Endothelial cell of umbilical vein (primary cell): ENCODE measurements around the gene FNDC3A. TPM values are rescaled to one million over a fixed set of nuclear protein-coding genes. Genes with fewer than 3 reads are reported as not detected.

Experiments used
- BruUV-seq: library from RNA; stranded (reverse); fragments of 400-500 nt; replicated peaks from 2 replicates; lab custom pipeline; 2021; lab: Mats Ljungman, UMichigan
- CTCF ChIA-PET: fragments of 300-600, 350-600 bp; sonication (Branson Sonifier 250); formaldehyde crosslinking; loops from one replicate; lab custom pipeline; 2021; ENCODE audit warnings: antibody characterized with exemption, inconsistent platforms; lab: Charles Lee
- POLR2A ChIA-PET: fragments of 300-600, 350-600 bp; sonication (Branson Sonifier 250); formaldehyde crosslinking; loops from one replicate; lab custom pipeline; 2021; ENCODE audit warnings: antibody characterized with exemption, inconsistent platforms; lab: Charles Lee
- DNase-seq: peaks from one replicate; pipeline ENCODE4 v3.0.0-alpha.2; 2011; ENCODE audit warnings: low read depth, low spot score
- FAIRE-seq: peaks from 2 replicates; lab custom pipeline; 2011; peaks lifted over from hg19 to GRCh38; lab: Jason Lieb, UNC
- H2AFZ ChIP-seq: 2 replicates; pipeline ENCODE4 v1.6.0; 2012; ENCODE audit warnings: low read depth, low read length, control low read depth, inconsistent platforms
- H3K27ac ChIP-seq: 2 replicates; pipeline ENCODE4 v1.5.1; 2011; ENCODE audit warnings: low read depth, mild to moderate bottlenecking, control low read depth, low read length, moderate library complexity; ENCODE audit not compliant: insufficient read depth
- H3K27me3 ChIP-seq, 2 experiments: 2 replicates each; pipeline versions ENCODE4 v1.6.0 to v1.6.1; 2011; ENCODE audit warnings: low read length in 2 of 2, mixed read lengths in 1 of 2; ENCODE audit not compliant: control insufficient read depth in 2 of 2, insufficient read depth in 2 of 2
- H3K36me3 ChIP-seq, 2 experiments: 2 replicates in 1 of 2; 3 replicates in 1 of 2; pipeline ENCODE4 v1.5.1; 2011; ENCODE audit warnings: low read length in 2 of 2, mild to moderate bottlenecking in 1 of 2, moderate library complexity in 1 of 2; ENCODE audit not compliant: control insufficient read depth in 2 of 2, insufficient read depth in 2 of 2; ENCODE audit errors: extremely low read depth in 1 of 2
- H3K4me1 ChIP-seq: 3 replicates; pipeline ENCODE4 v1.5.1; 2011; ENCODE audit warnings: mild to moderate bottlenecking, low read length; ENCODE audit not compliant: control insufficient read depth, insufficient read depth; ENCODE audit errors: extremely low read depth
- H3K4me2 ChIP-seq: 2 replicates; pipeline ENCODE4 v1.6.1; 2011; ENCODE audit warnings: low read length, control low read depth, mixed read lengths; ENCODE audit not compliant: insufficient read depth
- H3K4me3 ChIP-seq, 3 experiments: fragments of 200-600 bp in 1 of 3; sonication (generic), shearing (Covaris generic) in 1 of 3; replicated peaks in 1 of 3; 2 replicates each; pipeline ENCODE4 v1.5.1; 2011 to 2016; ENCODE audit warnings: control low read depth in 3 of 3, low read length in 3 of 3, mild to moderate bottlenecking in 2 of 3, inconsistent platforms in 1 of 3, low read depth in 1 of 3, moderate library complexity in 1 of 3; ENCODE audit not compliant: insufficient read depth in 1 of 3
- H3K79me2 ChIP-seq: 2 replicates; pipeline ENCODE4 v1.6.0; 2012; ENCODE audit warnings: low read length, inconsistent platforms; ENCODE audit not compliant: control insufficient read depth, insufficient read depth
- H3K9ac ChIP-seq: replicated peaks from 2 replicates; pipeline ENCODE3; 2011; ENCODE audit warnings: low read length, control low read depth; ENCODE audit not compliant: insufficient read depth; ENCODE audit errors: extremely low read depth
- H3K9me1 ChIP-seq: replicated peaks from 3 replicates; pipeline ENCODE4 v1.6.0; 2011; ENCODE audit warnings: mild to moderate bottlenecking, low read length; ENCODE audit not compliant: control insufficient read depth, insufficient read depth; ENCODE audit errors: extremely low read depth
- H3K9me3 ChIP-seq: replicated peaks from 2 replicates; pipeline ENCODE4 v1.5.1; 2012; ENCODE audit warnings: low read length, inconsistent platforms; ENCODE audit not compliant: control insufficient read depth, insufficient read depth
- H4K20me1 ChIP-seq: replicated peaks from 2 replicates; pipeline ENCODE3; 2011; ENCODE audit warnings: mild to moderate bottlenecking, low read length; ENCODE audit not compliant: control insufficient read depth, insufficient read depth; ENCODE audit errors: extremely low read depth
- EZH2 ChIP-seq: IDR thresholded peaks from 2 replicates; pipeline ENCODE4 v1.6.1; 2012; ENCODE audit warnings: borderline replicate concordance, low read depth, mild to moderate bottlenecking, moderate library complexity, low read length, inconsistent platforms; ENCODE audit not compliant: severe bottlenecking
- FOS ChIP-seq: IDR thresholded peaks from 2 replicates; pipeline ENCODE4 v1.6.1; 2011; ENCODE audit warnings: mild to moderate bottlenecking, low read length, moderate library complexity, borderline replicate concordance; ENCODE audit not compliant: insufficient read depth
- GATA2 ChIP-seq: IDR thresholded peaks from 2 replicates; pipeline ENCODE4 v1.7.0; 2011; ENCODE audit warnings: low read depth, mild to moderate bottlenecking, moderate library complexity, mixed read lengths, low read length; ENCODE audit not compliant: insufficient read length, insufficient read depth
- JUN ChIP-seq: IDR thresholded peaks from 2 replicates; pipeline ENCODE4 v1.6.1; 2011; ENCODE audit warnings: borderline replicate concordance, low read depth; ENCODE audit not compliant: insufficient read length, insufficient read depth
- MYC ChIP-seq: IDR thresholded peaks from one replicate; pipeline ENCODE4 v1.6.1; 2011; ENCODE audit warnings: mild to moderate bottlenecking, low read depth, low read length
- POLR2A ChIP-seq: IDR thresholded peaks from 2 replicates; pipeline ENCODE4 v1.6.1; 2012; ENCODE audit warnings: low read depth, mild to moderate bottlenecking, control low read depth, low read length
- POLR2AphosphoS5 ChIP-seq: IDR thresholded peaks from 2 replicates; pipeline ENCODE4 v1.6.1; 2012; ENCODE audit warnings: low read depth, mild to moderate bottlenecking, control low read depth, low read length, moderate library complexity; ENCODE audit not compliant: insufficient read depth
- dilution Hi-C: fragments of 300-500 bp; cut with MboI; formaldehyde crosslinking; loops from one replicate; pipeline ENCODE4 v1.15.0; 2019; ENCODE audit warnings: low sequenced_read_pairs; ENCODE audit not compliant: extremely low pct_ligation_motif_present
- intact Hi-C: fragments of 100-400 bp; cut with micrococcal nuclease; formaldehyde crosslinking; loops from one replicate; pipeline ENCODE4 v1.10.0; 2022
- polyA plus RNA-seq, 4 experiments: library from polyadenylated mRNA; depleted of rRNA in 3 of 4; stranded (reverse) in 3 of 4; unstranded in 1 of 4; fragments of >200 nt; gene quantifications; 2 replicates each; pipeline versions ENCODE4 v1.2.1 to v1.2.3, GENCODE V29; 2011 to 2012; ENCODE audit warnings: missing spikeins in 1 of 4
- total RNA-seq: library from RNA; stranded (reverse); gene quantifications from 2 replicates; pipeline ENCODE4 v1.2.3, GENCODE V29; 2021
- TF ChIP-seq, protein P1 (sequence below): IDR thresholded peaks from 2 replicates; pipeline ENCODE4 v1.6.1; 2011; ENCODE audit not compliant: insufficient read depth, insufficient read length
- TF ChIP-seq, protein P2 (sequence below), 2 donors: IDR thresholded peaks; 1 replicate in 1 of 2; 2 replicates in 1 of 2; pipeline ENCODE4 v1.5.1; 2011; ENCODE audit warnings: low read length in 2 of 2, mild to moderate bottlenecking in 2 of 2, moderate library complexity in 2 of 2, control low read depth in 1 of 2, inconsistent platforms in 1 of 2, low read depth in 1 of 2; ENCODE audit not compliant: insufficient read depth in 1 of 2; ENCODE audit errors: extremely low read depth in 1 of 2

Gene FNDC3A
- total and polyA plus RNA-seq, 2 donors (not counting 3 experiments of a cell fraction or from before 2014, with no cell fraction given): 26.3 to 50.8 TPM

DNA sequence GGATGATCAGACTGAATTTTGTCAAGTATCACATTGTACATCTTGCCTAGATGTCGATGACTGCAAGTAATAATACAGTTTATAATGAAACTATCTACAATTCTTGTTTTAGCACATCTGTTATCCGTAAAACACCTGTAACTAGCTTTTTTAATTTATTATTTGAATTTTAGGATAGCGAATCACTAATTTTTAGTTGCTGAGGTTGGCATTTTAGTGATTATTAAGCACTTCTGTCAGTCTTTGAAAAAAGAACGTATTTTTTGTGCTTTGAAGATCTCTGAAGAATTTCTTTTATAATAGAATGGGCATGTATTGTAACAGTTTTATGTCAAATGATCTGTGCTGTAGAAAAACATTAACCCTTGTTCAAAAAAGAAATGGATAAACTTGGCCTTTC is 232.9 kb downstream of the FNDC3A start:
- no peak for FAIRE-seq

DNA sequence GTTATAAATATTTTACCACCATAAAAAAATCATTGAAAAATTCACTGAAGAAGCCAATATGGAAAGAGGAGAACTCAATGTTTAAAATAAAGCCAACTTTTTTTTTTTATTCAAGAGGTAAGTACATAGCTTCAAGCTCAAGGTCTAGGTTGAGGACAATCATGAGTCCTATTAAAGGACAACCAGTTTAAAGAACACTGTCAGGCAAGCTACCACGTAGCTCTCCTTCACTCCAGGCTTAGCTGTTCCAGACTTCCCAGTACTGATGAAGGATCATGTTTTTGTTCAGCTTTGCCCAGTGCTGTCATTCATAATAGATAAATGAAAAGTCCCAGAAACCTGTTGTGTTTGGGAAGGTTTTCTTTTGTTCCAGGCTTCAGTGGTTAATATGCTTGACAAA is 234.4 kb downstream of the FNDC3A start:
- Histone ChIP-seq H2AFZ (no peak overlapping the region), H3K27ac (no peak overlapping the region), H3K9me1 (no peaks in the 10 kb centered on the region), H3K79me2 (no peaks in the 10 kb centered on the region), H3K9ac (no peak overlapping the region), H3K9me3 (no peaks in the 10 kb centered on the region), H3K27me3 (no peaks in the 10 kb centered on the region), H3K4me2 (no peak overlapping the region), H3K4me3 (no peak overlapping the region), H3K36me3 (peaks cover 6 to 12% of the 10 kb centered on the region in 2 experiments), H4K20me1 (no peaks in the 10 kb centered on the region), H3K4me1 (no peaks in the 10 kb centered on the region)
- POLR2A ChIA-PET: no interaction called here
- FAIRE-seq (peak; percentile 67), DNase-seq (no peak)
- dilution Hi-C loops (no loop called here), intact Hi-C loops (no loop called here)
- BruUV-seq: no TSS peak
- TF ChIP-seq POLR2AphosphoS5: no peak
- TF ChIP-seq JUN: no peak
- no peak for TF ChIP-seq MYC
- no peak for TF ChIP-seq EZH2
- TF ChIP-seq, protein P1, sequence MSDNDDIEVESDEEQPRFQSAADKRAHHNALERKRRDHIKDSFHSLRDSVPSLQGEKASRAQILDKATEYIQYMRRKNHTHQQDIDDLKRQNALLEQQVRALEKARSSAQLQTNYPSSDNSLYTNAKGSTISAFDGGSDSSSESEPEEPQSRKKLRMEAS: no peak
- no peak for TF ChIP-seq GATA2
- TF ChIP-seq POLR2A: no peak
- TF ChIP-seq FOS: no peak
- TF ChIP-seq, protein P2, sequence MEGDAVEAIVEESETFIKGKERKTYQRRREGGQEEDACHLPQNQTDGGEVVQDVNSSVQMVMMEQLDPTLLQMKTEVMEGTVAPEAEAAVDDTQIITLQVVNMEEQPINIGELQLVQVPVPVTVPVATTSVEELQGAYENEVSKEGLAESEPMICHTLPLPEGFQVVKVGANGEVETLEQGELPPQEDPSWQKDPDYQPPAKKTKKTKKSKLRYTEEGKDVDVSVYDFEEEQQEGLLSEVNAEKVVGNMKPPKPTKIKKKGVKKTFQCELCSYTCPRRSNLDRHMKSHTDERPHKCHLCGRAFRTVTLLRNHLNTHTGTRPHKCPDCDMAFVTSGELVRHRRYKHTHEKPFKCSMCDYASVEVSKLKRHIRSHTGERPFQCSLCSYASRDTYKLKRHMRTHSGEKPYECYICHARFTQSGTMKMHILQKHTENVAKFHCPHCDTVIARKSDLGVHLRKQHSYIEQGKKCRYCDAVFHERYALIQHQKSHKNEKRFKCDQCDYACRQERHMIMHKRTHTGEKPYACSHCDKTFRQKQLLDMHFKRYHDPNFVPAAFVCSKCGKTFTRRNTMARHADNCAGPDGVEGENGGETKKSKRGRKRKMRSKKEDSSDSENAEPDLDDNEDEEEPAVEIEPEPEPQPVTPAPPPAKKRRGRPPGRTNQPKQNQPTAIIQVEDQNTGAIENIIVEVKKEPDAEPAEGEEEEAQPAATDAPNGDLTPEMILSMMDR (IDR thresholded peaks at IDR 0.05; ENCODE audit: extremely low read depth in 1 of 2, insufficient read depth in 1 of 2, low read depth in 1 of 2, low read length in 2 of 2): no peak
- CTCF ChIA-PET: interaction anchor here (0.8 to 1.9 kb wide), 4 partner anchors 8 to 71 kb away, joined by 3 to 5 read pairs (median 4); no protein-coding TSS in a partner anchor

More for the DNA sequence above, 232.9 kb downstream of the FNDC3A start:
- Histone ChIP-seq H3K4me2 (no peak overlapping the region), H3K9me3 (no peaks in the 10 kb centered on the region), H2AFZ (no peak overlapping the region), H3K4me3 (no peak overlapping the region), H4K20me1 (no peaks in the 10 kb centered on the region), H3K4me1 (no peaks in the 10 kb centered on the region), H3K36me3 (peaks cover 6 to 13% of the 10 kb centered on the region in 2 experiments), H3K9me1 (no peaks in the 10 kb centered on the region), H3K27me3 (no peaks in the 10 kb centered on the region), H3K9ac (no peak overlapping the region), H3K79me2 (no peaks in the 10 kb centered on the region), H3K27ac (no peak overlapping the region)
- intact Hi-C loops: no loop called here
- no peak for DNase-seq
- ChIA-PET POLR2A (no interaction called here), CTCF (interaction anchor here (0.9 kb wide), 1 partner anchor 31 kb away, joined by 3 read pairs; no protein-coding TSS in a partner anchor)
- BruUV-seq: no TSS peak
- dilution Hi-C loops: no loop called here
- TF ChIP-seq FOS (no peak), EZH2 (no peak), MYC (no peak)
